Keratinocyte (primary cell): ENCODE data around the gene LENG1. TPM values are rescaled to one million over a fixed set of nuclear protein-coding genes. Genes with fewer than 3 reads are reported as not detected.

ENCODE experiments used
- DNase-seq: peaks from one replicate; pipeline ENCODE4 v3.0.0-alpha.2; 2011; ENCODE audit warnings: low read depth, missing footprints, low spot score
- FAIRE-seq: peaks from 2 replicates; lab custom pipeline; 2011; peaks lifted over from hg19 to GRCh38; lab: Jason Lieb, UNC
- H2AFZ ChIP-seq: 2 replicates; pipeline ENCODE4 v1.6.0; 2012; ENCODE audit warnings: low read length, control low read depth, inconsistent platforms; ENCODE audit not compliant: control insufficient read depth
- H3K27ac ChIP-seq: 2 replicates; pipeline ENCODE4 v1.5.1; 2011; ENCODE audit warnings: low read length; ENCODE audit not compliant: control insufficient read depth, insufficient read depth
- H3K27me3 ChIP-seq: 3 replicates; pipeline ENCODE4 v1.6.0; 2011; ENCODE audit warnings: low read length; ENCODE audit not compliant: control insufficient read depth, insufficient read depth; ENCODE audit errors: extremely low read depth
- H3K36me3 ChIP-seq, 2 experiments: 2 replicates in 1 of 2; 3 replicates in 1 of 2; pipeline ENCODE4 v1.5.1; 2011; ENCODE audit warnings: low read length in 2 of 2, mild to moderate bottlenecking in 1 of 2; ENCODE audit not compliant: control insufficient read depth in 2 of 2, insufficient read depth in 2 of 2; ENCODE audit errors: extremely low read depth in 1 of 2
- H3K4me1 ChIP-seq: 3 replicates; pipeline ENCODE4 v1.5.1; 2011; ENCODE audit warnings: low read length; ENCODE audit not compliant: control insufficient read depth, insufficient read depth; ENCODE audit errors: extremely low read depth
- H3K4me2 ChIP-seq: 3 replicates; pipeline ENCODE4 v1.6.0; 2011; ENCODE audit warnings: low read depth, low read length; ENCODE audit not compliant: control insufficient read depth, insufficient read depth; ENCODE audit errors: extremely low read depth
- H3K4me3 ChIP-seq, 3 experiments: fragments of 200-600 bp in 1 of 3; sonication (generic) in 1 of 3; 2 replicates in 2 of 3; 3 replicates in 1 of 3; pipeline ENCODE4 v1.5.1; 2011 to 2016; ENCODE audit warnings: low read length in 3 of 3, mild to moderate bottlenecking in 3 of 3, control low read depth in 2 of 3, inconsistent platforms in 1 of 3, low read depth in 1 of 3, mixed read lengths in 1 of 3, mixed run types in 1 of 3, moderate library complexity in 1 of 3; ENCODE audit not compliant: control insufficient read depth in 2 of 3, insufficient read depth in 2 of 3; ENCODE audit errors: extremely low read depth in 1 of 3
- H3K79me2 ChIP-seq: 2 replicates; pipeline ENCODE4 v1.6.0; 2012; ENCODE audit warnings: low read length; ENCODE audit not compliant: control insufficient read depth, insufficient read depth
- H3K9ac ChIP-seq: 3 replicates; pipeline ENCODE4 v1.6.0; 2011; ENCODE audit warnings: low read length; ENCODE audit not compliant: control insufficient read depth, insufficient read depth; ENCODE audit errors: extremely low read depth
- H3K9me1 ChIP-seq: 3 replicates; pipeline ENCODE4 v1.6.0; 2011; ENCODE audit warnings: low read length; ENCODE audit not compliant: control insufficient read depth, insufficient read depth; ENCODE audit errors: extremely low read depth
- H3K9me3 ChIP-seq: 2 replicates; pipeline ENCODE4 v1.5.1; 2012; ENCODE audit warnings: low read depth, low read length; ENCODE audit not compliant: control insufficient read depth
- H4K20me1 ChIP-seq: 3 replicates; pipeline ENCODE4 v1.6.0; 2011; ENCODE audit warnings: low read length; ENCODE audit not compliant: control insufficient read depth, insufficient read depth; ENCODE audit errors: extremely low read depth
- EZH2 ChIP-seq: IDR thresholded peaks from one replicate; pipeline ENCODE4 v1.6.1; 2012; ENCODE audit warnings: inconsistent platforms, mild to moderate bottlenecking, low read length, moderate library complexity
- dilution Hi-C: fragments of 300-500 bp; cut with MboI; formaldehyde crosslinking; loops from one replicate; pipeline ENCODE4 v1.7.0; 2020; ENCODE audit warnings: low sequenced_read_pairs; ENCODE audit not compliant: extremely low pct_ligation_motif_present
- polyA plus RNA-seq, 5 experiments: library from polyadenylated mRNA; depleted of rRNA in 3 of 5; stranded (reverse) in 3 of 5; stranded (forward) in 1 of 5; unstranded in 1 of 5; fragments of >200 nt; gene quantifications; 1 replicate in 1 of 5; 2 replicates in 3 of 5; 3 replicates in 1 of 5; pipeline versions ENCODE4 v1.2.1 to v1.2.3, GENCODE V29; 2011 to 2012; ENCODE audit warnings: missing spikeins in 2 of 5, low read depth in 1 of 5, low replicate concordance in 1 of 5
- TF ChIP-seq, protein P1 (sequence below), 3 experiments: IDR thresholded peaks in 1 of 3; conservative IDR thresholded peaks in 1 of 3; optimal IDR thresholded peaks in 1 of 3; 2 replicates in 2 of 3; 3 replicates in 1 of 3; pipeline versions ENCODE3 to v1.5.1; 2011; ENCODE audit warnings: low read length in 3 of 3, mild to moderate bottlenecking in 3 of 3, moderate library complexity in 2 of 3, control low read depth in 1 of 3, inconsistent platforms in 1 of 3; ENCODE audit not compliant: insufficient read depth in 2 of 3; ENCODE audit errors: extremely low read depth in 1 of 3

The LENG1 gene
- polyA plus RNA-seq, 1 donor (not counting 4 experiments of a cell fraction or from before 2014, with no cell fraction given), result 3.4 TPM

DNA sequence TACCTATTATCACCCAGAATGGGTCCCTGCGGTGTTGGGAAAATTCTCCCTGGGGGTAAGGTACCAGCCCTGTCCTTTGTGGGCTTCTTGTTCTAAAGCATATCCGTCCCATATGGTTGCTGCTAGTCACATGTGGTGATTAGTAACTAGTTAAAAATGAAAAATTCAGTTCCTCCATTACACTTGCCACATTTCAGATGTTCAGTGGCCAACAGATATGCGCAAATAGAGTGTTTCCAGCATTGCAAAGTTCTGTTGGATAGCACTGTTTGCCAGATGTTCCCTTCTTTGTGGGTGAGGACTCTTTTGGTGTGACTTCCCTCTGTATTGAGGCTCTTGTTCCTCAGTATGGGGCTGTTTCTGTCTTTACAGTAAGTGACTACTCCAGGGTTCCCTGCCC lies 18.2 kb downstream of the LENG1 start:
- Histone ChIP-seq H3K4me1 (peaks cover 5% of the 10 kb centered on the region), H3K36me3 (peaks cover 40 to 42% of the 10 kb centered on the region in 2 experiments), H3K4me2 (no peak overlapping the region), H3K4me3 (no peak overlapping the region), H3K27me3 (no peaks in the 10 kb centered on the region), H4K20me1 (peaks cover 12% of the 10 kb centered on the region), H3K79me2 (peaks cover 50% of the 10 kb centered on the region), H2AFZ (no peak overlapping the region), H3K9me1 (no peaks in the 10 kb centered on the region), H3K27ac (no peak overlapping the region), H3K9ac (no peak overlapping the region), H3K9me3 (no peaks in the 10 kb centered on the region)
- FAIRE-seq (no peak), DNase-seq (no peak)
- TF ChIP-seq, protein P1, sequence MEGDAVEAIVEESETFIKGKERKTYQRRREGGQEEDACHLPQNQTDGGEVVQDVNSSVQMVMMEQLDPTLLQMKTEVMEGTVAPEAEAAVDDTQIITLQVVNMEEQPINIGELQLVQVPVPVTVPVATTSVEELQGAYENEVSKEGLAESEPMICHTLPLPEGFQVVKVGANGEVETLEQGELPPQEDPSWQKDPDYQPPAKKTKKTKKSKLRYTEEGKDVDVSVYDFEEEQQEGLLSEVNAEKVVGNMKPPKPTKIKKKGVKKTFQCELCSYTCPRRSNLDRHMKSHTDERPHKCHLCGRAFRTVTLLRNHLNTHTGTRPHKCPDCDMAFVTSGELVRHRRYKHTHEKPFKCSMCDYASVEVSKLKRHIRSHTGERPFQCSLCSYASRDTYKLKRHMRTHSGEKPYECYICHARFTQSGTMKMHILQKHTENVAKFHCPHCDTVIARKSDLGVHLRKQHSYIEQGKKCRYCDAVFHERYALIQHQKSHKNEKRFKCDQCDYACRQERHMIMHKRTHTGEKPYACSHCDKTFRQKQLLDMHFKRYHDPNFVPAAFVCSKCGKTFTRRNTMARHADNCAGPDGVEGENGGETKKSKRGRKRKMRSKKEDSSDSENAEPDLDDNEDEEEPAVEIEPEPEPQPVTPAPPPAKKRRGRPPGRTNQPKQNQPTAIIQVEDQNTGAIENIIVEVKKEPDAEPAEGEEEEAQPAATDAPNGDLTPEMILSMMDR (optimal IDR thresholded peaks at IDR 0.05 in 1 of 3, IDR thresholded peaks at IDR 0.05 in 1 of 3, conservative IDR thresholded peaks at IDR 0.05 in 1 of 3; ENCODE audit: extremely low read depth in 1 of 3, insufficient read depth in 2 of 3, low read length in 3 of 3), result no peak
- no peak for TF ChIP-seq EZH2
- dilution Hi-C loops, result no loop called here

DNA sequence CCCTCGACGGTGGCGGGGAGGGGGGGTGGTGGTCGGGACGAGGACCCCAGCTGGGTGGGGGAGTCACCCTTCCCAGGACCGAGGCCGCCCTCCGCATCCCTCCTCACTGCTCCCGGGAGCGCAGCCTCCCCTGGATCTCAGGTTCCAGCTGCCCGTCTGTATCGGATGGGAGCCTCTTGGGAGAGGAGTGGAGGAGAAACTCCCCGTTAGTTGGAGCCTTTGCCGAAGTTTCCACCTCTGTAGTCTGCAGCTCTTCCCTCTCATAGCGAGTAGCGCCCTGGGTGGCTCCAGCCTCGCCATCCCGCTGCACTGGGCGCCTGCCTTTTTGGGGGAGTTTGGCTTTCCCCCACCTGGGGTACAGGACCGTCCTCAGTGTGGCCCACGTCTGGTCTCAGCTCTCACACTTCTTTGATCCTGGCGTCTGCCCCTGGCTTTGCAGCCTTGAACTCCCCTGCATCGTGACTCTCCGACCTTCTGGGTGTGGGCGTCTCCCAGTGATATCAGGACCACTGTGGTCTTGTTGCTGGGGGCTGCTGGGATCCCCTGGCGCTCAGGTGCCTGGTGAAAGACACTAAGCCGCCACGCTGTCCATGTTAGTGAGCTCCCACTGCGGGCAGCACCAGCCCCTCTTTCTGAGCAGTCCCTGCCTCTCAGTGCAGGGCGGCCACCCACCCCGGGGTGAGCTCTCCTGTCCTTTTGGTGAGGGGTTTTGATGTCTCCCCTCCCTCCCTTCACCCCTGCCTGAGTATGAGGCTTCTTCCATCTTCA lies 20.8 kb downstream of the LENG1 start:
- no peaks in the 10 kb centered on the region for H3K9me3 ChIP-seq
- H3K27me3 ChIP-seq, result no peaks in the 10 kb centered on the region
- H3K9me1 ChIP-seq, result no peaks in the 10 kb centered on the region
- peaks cover 12% of the 10 kb centered on the region for H4K20me1 ChIP-seq
- H3K79me2 ChIP-seq, result peaks cover 50% of the 10 kb centered on the region
- peak overlapping the region; percentile 75 to 86 (median 83) for H3K4me3 ChIP-seq
- H2AFZ ChIP-seq, result no peak overlapping the region
- H3K4me2 ChIP-seq, result peak overlapping the region; percentile 87
- dilution Hi-C loops, result no loop called here
- H3K27ac ChIP-seq, result peak overlapping the region; percentile 24
- peaks cover 21% of the 10 kb centered on the region for H3K4me1 ChIP-seq
- peak overlapping the region; percentile 86 for H3K9ac ChIP-seq
- no peak for FAIRE-seq
- H3K36me3 ChIP-seq, result peaks cover 17 to 23% of the 10 kb centered on the region in 2 experiments
- TF ChIP-seq, protein P1 (optimal IDR thresholded peaks at IDR 0.05 in 1 of 3, IDR thresholded peaks at IDR 0.05 in 1 of 3, conservative IDR thresholded peaks at IDR 0.05 in 1 of 3; ENCODE audit: extremely low read depth in 1 of 3, insufficient read depth in 2 of 3, low read length in 3 of 3), result no peak
- TF ChIP-seq EZH2, result no peak
- DNase-seq, result no peak
